SKM-1 treated with dmso at 0.1 percent for 144 hours (cell line): ENCODE results near the gene EMP2.
"Not testable (repeated sequence)": the region's sequence is repeated elsewhere in the genome, so short reads cannot be mapped to it uniquely, and the experiment has no call there.

Experiments used
- DNase-seq: peaks from one replicate; lab custom pipeline; 2025; ENCODE audit not compliant: unreplicated experiment; lab: John Stamatoyannopoulos, UW

EMP2 gene

DNA sequence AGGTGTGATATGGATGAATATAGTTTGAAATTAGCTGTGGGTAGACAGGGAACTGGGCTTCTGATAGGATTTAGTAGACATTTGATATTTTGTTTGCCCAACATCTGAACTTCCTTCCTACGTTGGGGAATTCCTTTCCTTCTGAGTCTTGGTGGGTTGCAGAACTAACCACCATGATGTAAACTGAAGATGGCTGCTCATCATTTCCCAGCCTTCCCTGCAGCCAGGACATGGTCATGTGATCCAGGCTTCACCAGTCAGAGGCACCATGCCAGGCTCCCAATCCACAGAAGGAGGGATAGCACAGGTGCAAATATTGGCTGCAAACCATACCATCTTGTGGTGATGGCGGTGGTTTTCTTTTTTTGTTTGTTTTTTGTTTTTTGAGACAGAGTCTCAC is 57.4 kb downstream of the EMP2 start:
- no peak for DNase-seq

DNA sequence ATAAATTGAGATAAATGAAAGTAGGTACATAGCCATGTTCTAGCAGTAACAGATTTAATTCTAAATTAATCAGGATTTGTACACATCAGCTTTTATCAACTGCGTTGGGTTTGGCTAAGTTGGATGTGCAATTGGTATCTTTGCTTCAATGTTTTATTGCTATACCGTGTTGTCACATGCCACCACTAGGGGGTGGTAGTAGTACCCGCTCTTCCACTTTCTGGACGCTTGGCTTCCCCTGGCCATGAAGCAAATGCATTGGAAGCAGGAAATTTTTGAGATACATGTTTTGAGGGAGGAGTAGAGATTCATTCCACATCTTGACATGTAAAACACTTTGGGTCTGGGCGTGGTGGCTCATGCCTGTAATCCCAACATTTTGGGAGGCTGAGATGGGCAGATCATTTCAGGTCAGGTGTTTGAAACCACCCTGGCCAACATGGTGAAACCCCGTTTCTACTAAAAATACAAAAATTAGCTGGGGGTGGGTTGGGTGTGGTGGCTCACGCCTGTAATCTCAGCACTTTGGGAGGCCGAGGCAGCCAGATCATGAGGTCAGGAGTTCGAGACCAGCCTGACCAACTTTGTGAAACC is 58.6 kb downstream of the EMP2 start:
- DNase-seq = peak; percentile 59

DNA sequence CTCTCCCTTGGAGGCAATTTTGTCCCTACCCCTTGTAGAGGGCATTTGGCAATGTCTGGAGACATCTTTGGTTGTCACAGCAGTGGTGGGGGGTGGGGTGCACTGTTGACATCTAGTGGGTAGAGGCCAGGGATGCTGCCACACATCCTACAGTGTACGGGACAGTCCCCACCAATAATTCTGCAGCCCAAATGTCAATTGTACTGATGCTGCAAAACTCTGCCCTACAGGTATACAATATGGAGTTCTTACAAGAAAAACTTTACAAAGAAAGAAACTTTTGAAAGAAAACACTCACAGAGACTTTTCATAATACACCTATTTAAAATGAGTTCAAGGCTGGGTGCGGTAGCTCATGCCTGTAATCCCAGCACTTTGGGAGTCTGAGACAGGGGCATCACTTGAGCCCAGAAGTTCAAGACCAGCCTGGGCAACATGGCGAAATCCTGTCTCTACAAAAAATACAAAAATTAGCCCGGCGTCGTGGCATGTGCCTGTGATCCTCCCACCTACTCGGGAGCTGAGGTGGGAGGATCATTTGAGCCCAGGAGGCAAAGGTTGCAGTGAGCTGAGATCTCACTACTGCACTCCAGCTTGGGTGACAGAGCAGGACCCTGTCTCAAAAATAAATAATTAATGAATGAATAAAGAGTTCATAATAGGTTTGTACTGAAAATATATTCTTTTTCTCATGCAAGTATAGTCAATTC is 59.4 kb downstream of the EMP2 start:
- no peak for DNase-seq

DNA sequence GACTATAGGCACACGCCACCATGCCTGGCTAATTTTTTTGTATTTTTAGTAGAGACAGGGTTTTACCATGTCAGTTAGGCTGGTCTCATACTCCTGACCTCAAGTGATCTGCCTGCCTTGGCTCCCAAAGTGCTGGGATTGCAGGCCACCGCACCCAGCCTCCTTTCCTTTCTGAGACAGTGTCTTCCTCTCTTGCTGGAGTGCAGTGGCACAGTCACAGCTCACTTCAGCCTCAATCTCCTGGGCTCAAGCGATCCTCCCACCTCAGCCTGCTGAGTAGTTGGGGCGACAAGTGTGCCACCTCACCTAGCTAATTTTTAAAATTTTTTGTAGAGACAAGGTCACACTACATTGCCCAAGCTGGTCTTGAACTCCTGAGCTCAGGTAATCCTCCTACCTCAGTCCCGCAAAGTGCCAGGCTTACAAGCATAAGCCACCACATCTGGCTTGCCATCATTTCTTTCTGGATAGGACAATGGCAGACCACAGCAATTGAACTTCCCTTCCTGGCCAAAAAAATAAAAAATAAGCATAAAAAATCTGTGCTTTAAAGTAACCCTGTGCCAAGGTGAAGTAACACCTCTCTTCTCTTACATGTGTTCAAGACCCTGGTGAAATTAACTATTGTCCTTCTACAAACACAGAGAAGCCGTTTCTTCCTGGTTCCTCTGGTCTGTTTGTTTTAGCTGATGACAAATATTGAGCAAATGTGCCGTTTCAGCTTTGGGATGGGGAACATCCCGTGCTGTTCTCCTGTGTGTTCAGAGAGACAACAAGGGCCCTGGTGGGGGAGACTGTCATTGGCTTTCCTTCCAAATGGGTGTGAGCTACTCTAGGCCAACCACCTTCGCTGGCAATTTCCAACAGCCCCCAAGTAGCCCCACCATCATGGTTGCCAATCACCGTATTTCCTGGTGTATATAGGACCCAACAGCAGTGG is 60.2 kb downstream of the EMP2 start:
- DNase-seq = no peak

DNA sequence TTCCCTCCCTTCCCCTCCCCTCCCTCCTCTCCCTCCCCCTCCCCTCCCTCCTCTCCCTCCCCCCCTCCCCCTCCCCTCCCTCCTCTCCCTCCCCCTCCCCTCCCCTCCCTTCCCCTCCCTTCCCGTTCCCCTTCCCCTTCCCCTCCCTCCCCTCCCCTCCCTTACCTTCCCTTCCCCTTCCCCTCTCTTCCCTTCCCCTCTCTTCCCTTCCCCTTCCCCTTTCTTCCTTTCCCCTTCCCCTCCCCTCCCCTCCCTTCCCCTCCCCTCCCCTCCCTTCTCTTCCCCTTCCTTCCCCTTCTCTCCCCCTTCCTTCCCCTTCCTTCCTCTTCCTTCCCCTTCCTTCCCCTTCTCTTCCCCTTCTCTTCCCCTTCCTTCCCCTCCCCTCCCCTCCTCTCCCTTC is 61.1 kb downstream of the EMP2 start:
- DNase-seq = no peak

DNA sequence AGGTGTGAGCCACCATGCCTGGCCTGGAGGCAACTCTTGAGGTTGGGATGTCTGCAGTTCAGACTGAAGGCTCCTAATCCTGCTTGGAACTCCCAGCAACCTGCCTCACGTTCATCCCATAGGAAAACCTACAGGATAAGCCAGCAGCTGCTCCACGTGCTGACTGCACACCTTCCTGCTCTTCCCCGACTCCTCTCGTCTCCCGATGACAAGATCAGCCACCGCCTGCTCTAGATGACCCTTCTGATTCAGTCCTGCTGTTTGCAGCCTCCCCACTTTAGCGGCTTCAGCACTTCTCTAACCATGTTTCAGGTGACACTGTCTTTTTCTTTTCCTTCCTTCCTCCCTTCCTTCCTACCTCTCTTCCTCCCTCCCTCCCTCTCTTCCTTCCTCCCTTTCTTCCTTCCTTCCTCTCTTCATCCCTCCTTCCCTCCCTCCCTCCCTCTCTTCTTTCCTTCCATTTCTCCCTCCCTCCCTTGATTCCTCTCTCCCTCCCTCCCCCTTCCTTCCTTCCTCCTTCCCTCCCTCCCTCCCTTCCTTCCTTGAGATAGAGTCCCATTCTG is 61.8 kb downstream of the EMP2 start:
- DNase-seq = no peak

DNA sequence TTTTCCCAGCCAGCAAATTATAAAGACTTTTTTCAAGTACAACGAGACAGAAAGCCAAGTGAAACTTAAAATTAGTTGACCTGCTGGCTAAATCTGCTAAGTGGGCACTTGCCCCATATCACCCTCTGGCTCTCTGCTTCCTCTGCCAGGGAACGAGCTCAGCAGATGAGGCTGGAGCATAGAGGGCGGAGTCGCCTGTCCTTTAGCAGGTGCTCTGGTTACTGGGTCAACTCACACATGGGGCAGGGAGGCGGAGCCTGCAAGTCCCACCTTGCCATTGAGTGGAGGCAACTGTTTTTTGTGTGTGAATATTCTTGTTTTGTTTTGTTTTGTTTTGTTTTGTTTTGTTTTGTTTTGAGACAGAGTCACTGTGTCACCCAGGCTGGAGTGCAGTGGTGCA is 62.5 kb downstream of the EMP2 start:
- no peak for DNase-seq

DNA sequence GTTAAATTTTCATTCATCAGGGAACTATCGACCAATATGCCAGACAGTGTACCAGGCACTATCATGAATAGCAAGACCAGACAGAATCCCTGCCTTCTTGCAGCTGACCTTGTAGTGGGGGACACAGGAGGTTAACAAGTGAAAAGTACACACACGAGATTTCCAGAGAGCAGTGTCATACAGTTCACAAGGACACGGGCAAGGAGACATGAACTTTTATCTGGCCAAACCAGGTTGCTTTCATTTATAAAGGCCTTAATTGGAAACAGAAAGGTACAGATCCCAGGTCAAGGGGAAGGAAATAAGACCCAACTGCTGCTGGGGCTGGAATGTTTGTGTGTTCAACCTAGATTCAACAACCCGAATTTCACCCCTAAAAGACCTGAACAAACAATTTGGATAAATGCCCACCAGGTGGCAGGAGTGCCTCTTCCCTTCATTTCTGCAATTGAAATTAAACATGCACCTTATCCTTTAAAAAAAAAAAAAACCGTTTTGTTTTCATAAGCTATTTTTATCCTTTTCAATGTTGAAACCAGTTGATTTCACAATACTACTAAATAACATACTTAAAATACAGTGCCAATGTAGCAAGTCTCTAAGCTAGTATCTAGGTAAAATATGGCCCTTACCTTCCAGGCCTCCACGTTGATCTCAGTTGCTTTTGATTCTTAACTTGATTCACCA is 65.9 kb downstream of the EMP2 start:
- DNase-seq = peak; percentile 68

DNA sequence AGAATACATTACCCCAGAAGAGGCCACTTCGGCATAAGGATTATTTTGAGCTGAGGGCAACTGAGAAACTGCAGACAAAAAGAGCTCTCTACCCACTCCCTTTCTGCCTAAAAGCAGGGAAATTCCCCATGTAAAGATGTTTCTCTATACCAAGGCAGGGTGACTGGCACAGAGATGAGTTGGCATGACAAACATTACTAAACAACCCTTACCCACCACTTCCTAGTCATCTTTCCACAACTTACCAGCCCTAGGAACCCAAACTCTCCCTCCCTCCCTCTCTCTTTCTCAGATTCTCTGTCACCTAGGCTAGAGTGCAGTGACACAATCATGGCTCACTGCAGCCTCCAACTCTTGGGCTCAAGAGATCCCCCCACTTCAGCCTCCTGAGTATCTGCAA is 68.6 kb downstream of the EMP2 start:
- no peak for DNase-seq

DNA sequence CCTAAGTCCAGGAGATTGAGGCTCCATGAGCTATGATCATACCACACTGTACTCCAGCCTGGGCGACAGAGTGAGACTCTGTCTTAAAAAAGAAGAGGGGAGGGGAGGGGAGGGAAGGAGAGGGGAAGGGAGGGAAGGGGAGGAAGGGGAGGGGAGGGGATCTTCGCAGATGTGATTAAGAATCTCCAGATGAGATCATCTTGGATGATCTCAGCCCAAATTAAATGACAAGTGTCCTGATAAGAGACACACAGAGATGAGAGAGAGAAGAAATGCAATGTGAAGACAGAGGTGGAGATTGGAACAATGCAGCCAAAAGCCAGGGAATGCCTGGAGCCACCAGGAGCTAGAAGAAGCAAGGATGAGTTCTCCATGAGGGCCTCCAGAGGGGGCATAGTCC is 70.1 kb downstream of the EMP2 start:
- no peak for DNase-seq

DNA sequence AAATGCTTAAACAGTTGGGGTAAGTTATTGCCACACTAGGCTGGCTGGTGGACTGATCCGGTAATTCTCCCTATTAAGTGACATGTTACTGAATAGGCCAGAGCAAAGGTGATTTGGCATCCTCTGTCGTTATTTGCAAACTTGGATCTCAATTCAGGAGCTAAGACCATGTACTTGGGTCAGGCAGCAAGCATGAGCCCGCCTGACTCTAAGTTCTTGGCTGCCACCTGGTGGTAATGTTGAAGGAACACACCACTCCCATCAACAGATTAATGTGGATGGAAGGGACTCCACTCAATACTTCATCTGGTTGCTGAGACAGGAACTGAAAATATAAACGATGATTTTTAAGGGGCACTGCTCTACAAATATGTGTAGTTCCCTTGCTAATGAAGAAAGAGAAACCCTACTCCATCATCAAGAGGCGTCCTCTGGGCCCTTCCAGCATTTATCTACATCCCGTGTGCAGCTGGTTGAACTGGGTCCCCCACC is 70.8 kb downstream of the EMP2 start:
- peak; percentile 75 for DNase-seq

DNA sequence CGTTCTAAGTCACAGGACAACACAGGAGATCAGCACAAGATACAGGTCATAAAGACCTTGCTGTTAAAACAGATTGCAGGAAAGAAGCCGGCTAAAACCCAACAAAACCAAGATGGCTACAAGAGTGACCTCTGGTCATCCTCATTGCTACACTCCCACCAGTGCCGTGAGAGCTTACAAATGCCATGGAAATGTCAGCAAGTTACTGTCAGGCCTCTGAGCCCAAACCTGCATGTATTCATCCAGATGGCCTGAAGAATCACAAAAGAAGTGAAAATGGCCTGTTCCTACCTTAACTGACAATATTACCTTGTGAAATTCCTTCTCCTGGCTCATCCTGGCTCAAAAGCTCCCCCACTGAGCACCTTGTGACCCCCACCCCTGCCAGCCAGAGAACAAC is 75.1 kb downstream of the EMP2 start:
- DNase-seq = not testable (repeated sequence)

DNA sequence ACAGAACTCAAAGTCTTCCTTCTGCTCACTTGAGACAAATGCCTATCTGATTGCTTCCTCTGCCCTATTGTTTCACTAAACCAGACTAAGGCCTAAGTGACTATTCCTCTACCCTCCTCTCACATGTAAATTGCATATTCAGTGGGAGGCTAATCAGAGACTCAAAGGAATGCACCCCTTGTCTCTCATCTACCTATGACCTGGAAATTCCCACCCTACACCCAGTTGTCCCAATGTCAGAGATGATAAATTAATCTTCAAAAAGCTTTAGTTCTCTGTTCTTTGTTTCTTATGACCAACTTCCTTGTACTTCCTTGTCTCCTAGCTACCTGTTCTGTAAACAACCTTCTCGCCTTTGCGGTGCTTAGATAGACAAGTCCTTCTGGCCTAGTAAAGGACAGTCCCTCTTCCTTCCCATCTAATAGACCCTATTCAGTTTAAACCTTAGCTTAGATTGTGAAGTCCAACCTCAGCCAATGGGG is 76.0 kb downstream of the EMP2 start:
- no peak for DNase-seq

DNA sequence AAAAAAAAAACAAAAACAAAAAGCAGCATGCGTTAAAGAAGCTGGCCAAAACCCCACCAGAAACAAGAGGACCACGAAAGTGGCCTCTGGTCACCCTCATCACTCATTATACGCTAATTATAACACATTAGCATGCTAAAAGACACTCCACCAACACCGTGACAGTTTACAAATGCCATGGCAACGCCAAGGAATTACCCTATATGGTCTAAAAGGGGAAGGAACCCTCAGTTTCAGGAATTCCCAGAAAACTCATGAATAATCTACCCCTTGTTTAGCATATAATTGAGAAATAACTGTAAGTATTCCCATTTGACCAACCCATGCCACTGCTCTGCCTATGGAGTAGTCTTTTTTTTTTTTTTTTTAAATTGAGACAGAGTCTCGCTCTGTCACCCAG is 77.6 kb downstream of the EMP2 start:
- no peak for DNase-seq

DNA sequence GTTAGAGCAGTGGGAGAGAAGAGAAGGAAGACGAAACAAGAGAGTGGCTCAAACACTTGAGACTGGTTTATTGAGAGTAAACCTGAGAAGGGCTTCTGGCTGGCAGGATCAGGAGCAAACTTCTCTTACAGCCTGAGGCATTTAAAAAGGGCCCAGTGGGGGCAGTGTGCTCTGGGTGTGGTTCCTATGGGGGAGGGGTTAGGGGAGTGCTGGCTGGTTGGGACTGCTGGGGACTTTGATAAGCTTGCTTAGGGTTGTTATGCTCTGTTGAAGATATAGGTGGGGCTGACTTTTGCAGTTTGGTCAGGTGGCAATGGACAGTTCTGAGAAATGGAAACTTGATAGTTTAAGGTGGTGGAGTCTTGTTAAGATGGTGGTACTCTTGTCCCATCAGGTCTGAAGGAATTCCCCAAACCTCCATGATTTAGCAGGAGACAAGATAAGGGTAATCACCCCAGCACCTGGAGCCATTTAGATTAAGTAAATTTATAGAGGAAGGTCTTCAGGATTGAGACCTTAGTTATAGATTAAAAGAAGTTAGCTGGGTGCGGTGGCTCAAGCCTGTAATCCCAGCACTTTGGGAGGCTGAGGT is 79.3 kb downstream of the EMP2 start:
- no peak for DNase-seq

DNA sequence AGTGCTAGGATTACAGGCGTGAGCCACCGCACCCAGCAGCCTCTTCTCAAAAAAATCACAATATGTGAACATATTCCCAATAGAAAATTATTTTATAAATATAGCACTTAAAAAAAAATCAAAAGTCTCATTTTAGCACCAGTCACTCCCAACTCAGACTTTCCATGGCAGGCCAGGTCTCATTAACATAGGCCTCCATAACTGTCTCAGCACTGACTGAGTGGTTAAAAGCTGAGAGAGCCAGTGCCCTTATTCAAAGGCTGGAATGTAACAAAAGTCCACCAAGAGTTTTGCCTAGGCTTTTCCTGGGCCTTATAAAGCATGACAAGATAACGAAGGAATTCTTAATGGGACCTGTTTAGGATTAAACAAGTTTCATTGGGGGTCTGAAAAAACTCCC is 79.8 kb downstream of the EMP2 start:
- no peak for DNase-seq

DNA sequence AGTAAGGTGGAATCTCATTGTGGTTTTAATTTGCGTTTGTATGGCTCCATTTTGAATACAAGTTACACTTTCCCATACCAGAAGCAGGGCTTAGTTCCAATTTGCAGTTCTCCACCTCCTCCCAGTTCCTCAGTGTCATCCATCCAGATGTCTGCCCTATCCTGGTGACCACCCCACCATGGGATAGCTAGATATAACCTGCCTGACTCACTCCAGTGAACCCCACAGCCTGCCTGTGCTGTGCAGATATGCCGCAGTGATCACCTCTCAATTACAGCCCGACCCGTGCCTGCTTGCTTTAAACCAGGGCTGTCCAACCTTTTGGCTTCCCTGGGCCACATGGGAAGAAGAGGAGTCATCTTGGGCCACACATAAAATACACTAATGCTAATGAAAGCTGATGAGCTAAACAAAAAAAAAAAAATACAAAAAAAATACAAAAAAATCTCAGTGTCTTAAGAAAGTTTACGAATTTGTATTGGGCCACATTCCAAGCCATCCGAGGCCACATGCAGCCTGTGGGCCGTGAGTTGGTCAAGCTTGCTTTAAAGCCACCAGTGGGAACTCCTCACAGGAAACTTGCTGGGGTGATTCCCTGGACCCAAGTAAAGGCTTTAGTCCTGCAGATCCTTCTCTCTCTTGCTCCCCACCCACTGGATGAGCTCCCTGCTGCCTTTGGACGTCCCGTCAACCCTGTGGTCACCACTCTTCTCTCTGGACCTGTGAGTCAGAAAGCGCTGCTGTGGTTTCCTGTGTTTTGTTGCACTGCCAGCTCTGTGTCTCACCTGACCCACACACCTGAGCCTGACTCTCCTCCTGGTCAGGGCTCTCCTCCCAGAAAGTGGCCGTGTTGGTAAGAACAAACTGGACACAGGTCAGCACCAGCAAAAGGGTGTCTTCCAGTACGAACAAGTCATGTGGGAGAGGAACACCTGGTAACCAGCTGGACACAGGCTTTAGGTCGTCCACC is 83.0 kb downstream of the EMP2 start:
- DNase-seq = no peak

DNA sequence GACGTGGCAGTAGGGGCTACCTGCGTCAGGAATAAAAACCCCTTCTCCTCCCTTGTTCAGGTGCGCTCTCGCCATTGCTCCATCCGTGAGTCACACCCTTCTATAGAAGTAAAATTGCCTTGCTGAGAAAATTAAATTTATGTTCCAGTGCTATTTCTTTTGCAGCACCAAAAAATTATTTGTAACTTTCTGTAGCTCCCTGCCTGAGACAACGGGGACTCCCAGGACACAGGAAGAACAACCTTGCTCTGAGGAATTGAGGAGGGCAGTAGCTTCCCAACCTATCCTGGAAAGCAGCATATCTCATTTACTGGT is 85.4 kb downstream of the EMP2 start:
- no peak for DNase-seq

DNA sequence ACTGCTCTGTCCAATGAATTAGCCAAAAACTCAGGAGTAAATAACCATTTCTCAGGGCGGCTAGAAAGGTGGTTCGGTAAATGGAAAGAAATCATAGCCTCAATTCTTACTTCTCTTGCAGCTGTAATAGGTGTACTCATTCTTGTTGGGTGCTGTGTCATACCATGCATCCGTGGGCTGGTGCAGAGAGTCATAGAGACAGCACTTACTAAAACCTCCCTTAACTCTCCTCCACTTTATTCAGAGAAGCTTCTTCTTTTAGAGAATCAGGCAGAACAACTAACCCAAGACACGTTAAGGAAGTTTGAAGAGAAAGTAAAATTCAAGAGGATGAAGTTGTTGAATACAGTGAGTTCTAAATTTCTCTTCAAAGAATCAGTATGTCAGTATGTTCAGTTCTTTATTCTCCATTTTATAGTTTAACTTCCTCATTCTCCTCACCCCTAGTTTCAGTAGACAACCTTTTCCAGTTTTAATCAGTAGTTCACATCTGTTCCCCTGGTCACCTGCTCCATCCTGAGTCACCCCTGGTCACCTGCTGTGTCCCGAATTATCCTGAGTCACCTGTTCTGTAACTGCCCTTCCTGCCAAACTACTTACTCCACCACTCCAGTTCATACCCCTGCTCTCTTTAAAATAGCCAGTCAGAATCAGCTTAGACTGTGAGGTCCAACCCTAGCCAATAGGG is 85.9 kb downstream of the EMP2 start:
- no peak for DNase-seq
